ENCODE results near the gene HOXC11. TPM values are rescaled to one million over a fixed set of nuclear protein-coding genes. Genes with fewer than 3 reads are reported as not detected.

HOXC11 gene
- polyA plus RNA-seq, 4 donors, result 0.03 to 1.1 (median 0.63) TPM

GRCh38 chr12:53967421-53967925 lies 5.5 kb upstream of the HOXC11 start:
- Histone ChIP-seq H3K27ac (ENCODE audit: low read depth in 1 of 3, low read length in 2 of 3) (no peak overlapping the region), H3K9me3 (ENCODE audit: control insufficient read depth in 2 of 2, insufficient read depth in 1 of 2, low read depth in 1 of 2, low read length in 1 of 2) (no peaks in the 10 kb centered on the region), H3K36me3 (ENCODE audit: control insufficient read depth in 3 of 3, insufficient read depth in 2 of 3, low read depth in 1 of 3, low read length in 3 of 3) (no peaks in the 10 kb centered on the region), H3K27me3 (ENCODE audit: control insufficient read depth in 3 of 3, insufficient read depth in 3 of 3, low read length in 3 of 3) (peaks cover 5 to 100% (median 87%) of the 10 kb centered on the region in 3 donors), H3K4me3 (ENCODE audit: low read depth in 1 of 3, low read length in 3 of 3) (no peak overlapping the region), H3K4me1 (ENCODE audit: control insufficient read depth in 3 of 3, insufficient read depth in 2 of 3, low read depth in 1 of 3, low read length in 2 of 3) (peaks cover 0 to 4% (median 0%) of the 10 kb centered on the region in 3 donors)
- no peak for DNase-seq
- FAIRE-seq, result no peak
- 10 to 14% (median 11%) methylated on average over 5 of the region's 5 CpGs for whole genome bisulfite sequencing, 3 donors

- FAIRE-seq, result no peak
- peaks cover 0 to 1% (median 0%) of the 10 kb centered on the region in 3 donors for H3K4me1 ChIP-seq (ENCODE audit: control insufficient read depth in 3 of 3, insufficient read depth in 2 of 3, low read depth in 1 of 3, low read length in 2 of 3)
- peaks cover 5 to 100% (median 88%) of the 10 kb centered on the region in 3 donors for H3K27me3 ChIP-seq (ENCODE audit: control insufficient read depth in 3 of 3, insufficient read depth in 3 of 3, low read length in 3 of 3)
- no peak for DNase-seq
- no peaks in the 10 kb centered on the region for H3K36me3 ChIP-seq (ENCODE audit: control insufficient read depth in 3 of 3, insufficient read depth in 2 of 3, low read depth in 1 of 3, low read length in 3 of 3)
- no peak overlapping the region for H3K27ac ChIP-seq (ENCODE audit: low read depth in 1 of 3, low read length in 2 of 3)
- WGBS, 3 donors, result 20 to 27% (median 22%) methylated on average over 24 of the region's 24 CpGs
- no peak overlapping the region for H3K4me3 ChIP-seq (ENCODE audit: low read depth in 1 of 3, low read length in 3 of 3)
- no peaks in the 10 kb centered on the region for H3K9me3 ChIP-seq (ENCODE audit: control insufficient read depth in 2 of 2, insufficient read depth in 1 of 2, low read depth in 1 of 2, low read length in 1 of 2)
These were observed 4.5 kb upstream of the HOXC11 start for GRCh38 chr12:53968214-53969127.

GRCh38 chr12:53969588-53970259 lies 3.2 kb upstream of the HOXC11 start:
- Histone ChIP-seq H3K27ac (ENCODE audit: low read depth in 1 of 3, low read length in 2 of 3) (no peak overlapping the region), H3K9me3 (ENCODE audit: control insufficient read depth in 2 of 2, insufficient read depth in 1 of 2, low read depth in 1 of 2, low read length in 1 of 2) (no peaks in the 10 kb centered on the region), H3K4me3 (ENCODE audit: low read depth in 1 of 3, low read length in 3 of 3) (no peak overlapping the region), H3K4me1 (ENCODE audit: control insufficient read depth in 3 of 3, insufficient read depth in 2 of 3, low read depth in 1 of 3, low read length in 2 of 3) (peaks cover 0 to 10% (median 4%) of the 10 kb centered on the region in 3 donors), H3K27me3 (ENCODE audit: control insufficient read depth in 3 of 3, insufficient read depth in 3 of 3, low read length in 3 of 3) (peaks cover 5 to 100% (median 88%) of the 10 kb centered on the region in 3 donors), H3K36me3 (ENCODE audit: control insufficient read depth in 3 of 3, insufficient read depth in 2 of 3, low read depth in 1 of 3, low read length in 3 of 3) (no peaks in the 10 kb centered on the region)
- FAIRE-seq (no peak), DNase-seq (no peak)
- 20 to 35% (median 22%) methylated on average over 12 of the region's 12 CpGs for WGBS, 3 donors

GRCh38 chr12:53970451-53970850 lies 2.5 kb upstream of the HOXC11 start:
- DNase-seq (no peak), FAIRE-seq (no peak)
- H3K4me1 ChIP-seq (ENCODE audit: control insufficient read depth in 3 of 3, insufficient read depth in 2 of 3, low read depth in 1 of 3, low read length in 2 of 3), result peaks cover 0 to 13% (median 10%) of the 10 kb centered on the region in 3 donors
- peaks cover 5 to 100% (median 85%) of the 10 kb centered on the region in 3 donors for H3K27me3 ChIP-seq (ENCODE audit: control insufficient read depth in 3 of 3, insufficient read depth in 3 of 3, low read length in 3 of 3)
- H3K36me3 ChIP-seq (ENCODE audit: control insufficient read depth in 3 of 3, insufficient read depth in 2 of 3, low read depth in 1 of 3, low read length in 3 of 3), result no peaks in the 10 kb centered on the region
- 33 to 38% (median 33%) methylated on average over 4 of the region's 4 CpGs for WGBS, 3 donors
- peaks cover 0 to 2% of the 10 kb centered on the region in 2 donors for H3K9me3 ChIP-seq (ENCODE audit: control insufficient read depth in 2 of 2, insufficient read depth in 1 of 2, low read depth in 1 of 2, low read length in 1 of 2)
- H3K27ac ChIP-seq (ENCODE audit: low read depth in 1 of 3, low read length in 2 of 3), result no peak overlapping the region
- no peak overlapping the region for H3K4me3 ChIP-seq (ENCODE audit: low read depth in 1 of 3, low read length in 3 of 3)

GRCh38 chr12:53971129-53971528 lies 1.8 kb upstream of the HOXC11 start:
- no peak for FAIRE-seq
- WGBS, 3 donors, result 66 to 75% (median 75%) methylated on average over 3 of the region's 3 CpGs
- peaks cover 5 to 100% (median 83%) of the 10 kb centered on the region in 3 donors for H3K27me3 ChIP-seq (ENCODE audit: control insufficient read depth in 3 of 3, insufficient read depth in 3 of 3, low read length in 3 of 3)

GRCh38 chr12:53971686-53972085 lies 1.2 kb upstream of the HOXC11 start:
- 33 to 60% (median 42%) methylated on average over 1 to 2 of the region's 2 CpGs for WGBS, 3 donors
- DNase-seq (no peak), FAIRE-seq (no peak)
- Histone ChIP-seq H3K9me3 (ENCODE audit: control insufficient read depth in 2 of 2, insufficient read depth in 1 of 2, low read depth in 1 of 2, low read length in 1 of 2) (peaks cover 0 to 14% of the 10 kb centered on the region in 2 donors), H3K27me3 (ENCODE audit: control insufficient read depth in 3 of 3, insufficient read depth in 3 of 3, low read length in 3 of 3) (peaks cover 5 to 100% (median 82%) of the 10 kb centered on the region in 3 donors), H3K4me3 (ENCODE audit: low read depth in 1 of 3, low read length in 3 of 3) (no peak overlapping the region), H3K4me1 (ENCODE audit: control insufficient read depth in 3 of 3, insufficient read depth in 2 of 3, low read depth in 1 of 3, low read length in 2 of 3) (peaks cover 0 to 15% (median 13%) of the 10 kb centered on the region in 3 donors), H3K27ac (ENCODE audit: low read depth in 1 of 3, low read length in 2 of 3) (no peak overlapping the region), H3K36me3 (ENCODE audit: control insufficient read depth in 3 of 3, insufficient read depth in 2 of 3, low read depth in 1 of 3, low read length in 3 of 3) (no peaks in the 10 kb centered on the region)

More at GRCh38 chr12:53971129-53971528, 1.8 kb upstream of the HOXC11 start:
- H3K4me1 ChIP-seq (ENCODE audit: control insufficient read depth in 3 of 3, insufficient read depth in 2 of 3, low read depth in 1 of 3, low read length in 2 of 3), result peaks cover 0 to 15% (median 13%) of the 10 kb centered on the region in 3 donors
- H3K27ac ChIP-seq (ENCODE audit: low read depth in 1 of 3, low read length in 2 of 3), result no peak overlapping the region
- no peak for DNase-seq
- no peaks in the 10 kb centered on the region for H3K36me3 ChIP-seq (ENCODE audit: control insufficient read depth in 3 of 3, insufficient read depth in 2 of 3, low read depth in 1 of 3, low read length in 3 of 3)
- peaks cover 0 to 9% of the 10 kb centered on the region in 2 donors for H3K9me3 ChIP-seq (ENCODE audit: control insufficient read depth in 2 of 2, insufficient read depth in 1 of 2, low read depth in 1 of 2, low read length in 1 of 2)
- H3K4me3 ChIP-seq (ENCODE audit: low read depth in 1 of 3, low read length in 3 of 3), result no peak overlapping the region

GRCh38 chr12:53972152-53972702 lies 699 bp upstream of the HOXC11 start:
- H3K4me3 ChIP-seq (ENCODE audit: low read depth in 1 of 3, low read length in 3 of 3), result no peak overlapping the region
- peaks cover 0 to 15% (median 13%) of the 10 kb centered on the region in 3 donors for H3K4me1 ChIP-seq (ENCODE audit: control insufficient read depth in 3 of 3, insufficient read depth in 2 of 3, low read depth in 1 of 3, low read length in 2 of 3)
- H3K27ac ChIP-seq (ENCODE audit: low read depth in 1 of 3, low read length in 2 of 3), result no peak overlapping the region
- H3K9me3 ChIP-seq (ENCODE audit: control insufficient read depth in 2 of 2, insufficient read depth in 1 of 2, low read depth in 1 of 2, low read length in 1 of 2), result peaks cover 0 to 16% of the 10 kb centered on the region in 2 donors
- no peaks in the 10 kb centered on the region for H3K36me3 ChIP-seq (ENCODE audit: control insufficient read depth in 3 of 3, insufficient read depth in 2 of 3, low read depth in 1 of 3, low read length in 3 of 3)
- 22 to 27% (median 26%) methylated on average over 9 of the region's 9 CpGs for WGBS, 3 donors
- FAIRE-seq, result no peak
- H3K27me3 ChIP-seq (ENCODE audit: control insufficient read depth in 3 of 3, insufficient read depth in 3 of 3, low read length in 3 of 3), result peaks cover 5 to 98% (median 81%) of the 10 kb centered on the region in 3 donors
- no peak for DNase-seq

Data from small intestine (tissue), 7 donors.